MM.1S (cell line): ENCODE data around the gene AXIN2.

Experiments
- CTCF ChIP-seq: fragments of 300-600 bp; sonication (generic); IDR thresholded peaks from 2 replicates; pipeline ENCODE4 v1.5.1; 2016; ENCODE audit warnings: antibody characterized with exemption, low read length, mixed read lengths
- EZH2 ChIP-seq: fragments of 300-600 bp; sonication (generic); optimal IDR thresholded peaks from 2 replicates; pipeline ENCODE3; 2017; ENCODE audit warnings: low read depth, mild to moderate bottlenecking, antibody characterized with exemption, low read length, mixed read lengths

DNA sequence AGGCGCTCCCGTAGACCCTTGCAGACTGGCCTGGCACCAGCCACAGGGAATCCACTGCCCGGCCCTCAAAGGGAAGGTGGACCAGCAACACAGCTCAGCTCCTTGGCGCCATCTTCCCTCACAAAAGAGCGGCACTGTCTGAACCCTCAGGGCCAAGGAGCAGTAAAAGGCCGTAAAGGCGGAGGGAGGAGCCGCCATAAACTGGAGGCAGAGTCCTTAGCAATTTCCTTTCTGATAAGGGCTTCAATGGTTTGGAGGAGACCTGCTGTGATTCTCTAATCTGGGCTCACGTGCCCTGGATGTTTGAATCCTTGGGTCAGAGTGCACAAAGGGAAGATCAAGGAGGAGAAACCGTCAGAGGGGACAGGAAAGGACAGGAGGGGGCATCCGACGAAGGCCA is 15.5 kb upstream of the AXIN2 start:
- no peak for TF ChIP-seq CTCF
- TF ChIP-seq EZH2: no peak
